Fibroblast of mammary gland (primary cell): ENCODE data around the gene ATP5PF.

Experiments used
- DNase-seq: peaks from one replicate; pipeline ENCODE4 v3.0.0-alpha.2; 2010; ENCODE audit warnings: low read depth
- H3K4me3 ChIP-seq: 2 replicates; pipeline ENCODE4 v1.5.1; 2011; ENCODE audit warnings: low read depth, mild to moderate bottlenecking, low read length, moderate library complexity; ENCODE audit not compliant: control insufficient read depth
- TF ChIP-seq, protein P1 (sequence below): conservative IDR thresholded peaks from 2 replicates; pipeline ENCODE4 v1.5.1; 2011; ENCODE audit warnings: low read depth, low read length, inconsistent platforms; ENCODE audit not compliant: control insufficient read depth, insufficient read depth

Gene ATP5PF

DNA sequence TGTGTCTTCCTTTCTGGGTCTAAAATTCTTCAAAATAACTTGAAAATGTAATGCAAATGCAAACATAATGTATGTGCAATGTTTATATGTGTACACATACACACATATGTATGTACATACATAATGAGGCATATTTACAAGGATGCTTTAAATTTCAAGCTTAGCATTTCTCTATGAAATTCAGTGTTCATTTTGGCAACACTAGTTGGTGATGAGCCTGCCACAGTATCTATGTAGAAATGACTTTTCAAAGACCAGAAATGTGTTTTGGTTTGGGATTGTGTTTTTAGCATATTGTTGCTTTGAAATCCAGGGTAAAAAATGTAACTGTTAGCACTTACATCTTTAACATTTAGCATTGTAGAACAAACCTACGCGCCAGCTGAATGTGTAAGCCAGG is 10.2 kb upstream of the ATP5PF start:
- H3K4me3 ChIP-seq, result no peak overlapping the region
- TF ChIP-seq, protein P1, sequence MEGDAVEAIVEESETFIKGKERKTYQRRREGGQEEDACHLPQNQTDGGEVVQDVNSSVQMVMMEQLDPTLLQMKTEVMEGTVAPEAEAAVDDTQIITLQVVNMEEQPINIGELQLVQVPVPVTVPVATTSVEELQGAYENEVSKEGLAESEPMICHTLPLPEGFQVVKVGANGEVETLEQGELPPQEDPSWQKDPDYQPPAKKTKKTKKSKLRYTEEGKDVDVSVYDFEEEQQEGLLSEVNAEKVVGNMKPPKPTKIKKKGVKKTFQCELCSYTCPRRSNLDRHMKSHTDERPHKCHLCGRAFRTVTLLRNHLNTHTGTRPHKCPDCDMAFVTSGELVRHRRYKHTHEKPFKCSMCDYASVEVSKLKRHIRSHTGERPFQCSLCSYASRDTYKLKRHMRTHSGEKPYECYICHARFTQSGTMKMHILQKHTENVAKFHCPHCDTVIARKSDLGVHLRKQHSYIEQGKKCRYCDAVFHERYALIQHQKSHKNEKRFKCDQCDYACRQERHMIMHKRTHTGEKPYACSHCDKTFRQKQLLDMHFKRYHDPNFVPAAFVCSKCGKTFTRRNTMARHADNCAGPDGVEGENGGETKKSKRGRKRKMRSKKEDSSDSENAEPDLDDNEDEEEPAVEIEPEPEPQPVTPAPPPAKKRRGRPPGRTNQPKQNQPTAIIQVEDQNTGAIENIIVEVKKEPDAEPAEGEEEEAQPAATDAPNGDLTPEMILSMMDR, result no peak
- DNase-seq, result no peak

DNA sequence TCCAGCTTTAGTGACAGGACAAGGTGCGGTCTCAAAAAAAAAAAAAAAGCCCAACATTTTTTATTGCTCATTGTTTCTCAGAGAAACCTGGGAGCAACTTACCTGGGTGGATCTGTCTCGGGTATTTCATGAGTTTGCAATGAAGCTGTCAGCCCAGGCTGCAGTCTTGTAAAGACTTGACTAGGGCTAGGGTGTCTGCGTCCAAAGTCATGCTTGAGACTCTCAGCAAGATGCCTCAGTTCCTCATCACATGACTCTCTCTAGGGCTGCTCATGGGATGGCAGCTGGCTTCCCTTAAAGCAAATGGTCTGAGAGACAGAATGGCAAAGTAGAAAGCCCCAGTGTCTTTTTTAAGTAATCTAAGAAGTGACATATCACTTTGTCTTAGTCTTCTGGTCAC is 8.2 kb upstream of the ATP5PF start:
- TF ChIP-seq, protein P1, result no peak
- DNase-seq, result no peak
- H3K4me3 ChIP-seq, result no peak overlapping the region

DNA sequence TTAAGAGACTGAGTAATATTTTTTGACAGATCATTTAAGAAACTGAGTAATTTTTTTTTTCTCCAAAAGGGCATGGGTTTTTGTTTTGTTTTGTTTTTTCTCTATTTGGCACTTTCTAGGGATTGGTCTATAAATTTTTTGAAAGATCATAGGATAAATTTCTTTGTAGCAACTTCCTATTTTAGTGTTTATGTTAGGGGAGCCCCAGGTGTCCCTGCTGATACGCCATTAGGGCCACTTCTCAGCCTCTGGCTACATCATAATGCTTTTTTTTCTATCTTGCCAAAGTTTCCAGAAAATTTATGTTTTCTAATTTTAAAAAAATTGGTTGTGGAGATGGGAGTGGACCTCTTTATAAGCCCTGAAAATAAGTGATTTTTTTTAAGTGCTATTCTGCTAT is 2.7 kb upstream of the ATP5PF start:
- DNase-seq, result no peak
- TF ChIP-seq, protein P1, result no peak
- H3K4me3 ChIP-seq, result no peak overlapping the region

DNA sequence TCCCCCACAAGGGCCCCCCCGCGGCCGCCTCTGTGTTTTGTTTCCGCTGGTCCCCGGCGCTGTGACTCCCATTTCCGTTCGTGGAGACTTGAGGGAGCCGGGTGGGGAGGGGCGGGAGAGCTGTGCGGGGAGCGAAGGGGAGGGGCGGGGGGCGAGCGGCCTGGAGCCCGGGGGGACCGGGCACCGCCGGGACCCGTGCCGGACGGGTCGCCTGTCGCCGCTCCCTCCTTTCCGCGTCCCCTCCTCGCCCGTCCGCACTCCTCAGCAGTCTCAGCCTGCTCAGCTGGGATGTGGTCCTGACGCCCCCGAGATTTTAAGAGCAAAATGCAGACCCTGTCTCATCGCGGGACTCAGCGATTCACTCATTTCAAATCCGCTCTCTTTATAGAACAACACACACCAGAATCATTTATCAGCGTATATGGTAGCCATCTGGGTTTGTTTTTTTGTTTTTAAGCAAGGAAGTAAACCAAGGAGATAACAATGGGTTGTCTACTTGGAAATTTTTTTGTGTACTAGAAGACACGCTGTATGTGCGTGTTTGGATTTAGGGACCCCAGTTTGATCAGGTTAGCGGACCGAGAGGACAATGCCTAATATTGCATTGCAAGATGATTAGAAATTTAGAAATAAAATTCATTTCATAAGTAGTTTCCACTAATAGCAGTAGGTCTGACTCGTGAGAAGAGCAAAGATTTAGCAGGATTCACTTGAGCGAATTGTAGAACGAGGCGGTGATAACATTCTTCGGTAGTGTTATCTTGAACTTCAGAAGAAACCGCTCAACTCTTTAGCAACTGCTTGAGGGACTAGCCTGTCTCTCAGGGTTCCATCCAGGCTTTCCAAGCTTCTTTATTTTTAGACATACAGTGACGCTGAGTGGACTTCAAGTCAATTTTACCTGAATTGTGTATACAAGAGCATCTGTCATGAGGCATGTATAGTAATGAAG is 1.2 kb upstream of the ATP5PF start:
- peak; percentile 76 for DNase-seq
- TF ChIP-seq, protein P1, result no peak

DNA sequence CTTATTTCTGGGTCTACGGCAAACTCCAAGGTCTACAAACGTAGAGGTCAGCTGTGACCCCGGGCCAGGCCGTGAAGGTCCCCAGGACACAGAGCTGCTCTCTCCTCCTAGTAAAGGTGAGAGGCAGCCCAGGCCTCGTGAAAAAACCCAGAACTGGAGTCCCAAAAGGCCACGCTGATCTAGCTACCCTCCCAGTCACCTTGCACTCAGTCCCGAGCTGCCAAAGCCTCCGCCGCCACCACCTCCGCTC is 125 bp downstream of the ATP5PF start:
- TF ChIP-seq, protein P1, result no peak
- peak overlapping the region; percentile 94 for H3K4me3 ChIP-seq
- no peak for DNase-seq

More for the DNA sequence above, 1.2 kb upstream of the ATP5PF start:
- H3K4me3 ChIP-seq, result peak overlapping the region; percentile 94

DNA sequence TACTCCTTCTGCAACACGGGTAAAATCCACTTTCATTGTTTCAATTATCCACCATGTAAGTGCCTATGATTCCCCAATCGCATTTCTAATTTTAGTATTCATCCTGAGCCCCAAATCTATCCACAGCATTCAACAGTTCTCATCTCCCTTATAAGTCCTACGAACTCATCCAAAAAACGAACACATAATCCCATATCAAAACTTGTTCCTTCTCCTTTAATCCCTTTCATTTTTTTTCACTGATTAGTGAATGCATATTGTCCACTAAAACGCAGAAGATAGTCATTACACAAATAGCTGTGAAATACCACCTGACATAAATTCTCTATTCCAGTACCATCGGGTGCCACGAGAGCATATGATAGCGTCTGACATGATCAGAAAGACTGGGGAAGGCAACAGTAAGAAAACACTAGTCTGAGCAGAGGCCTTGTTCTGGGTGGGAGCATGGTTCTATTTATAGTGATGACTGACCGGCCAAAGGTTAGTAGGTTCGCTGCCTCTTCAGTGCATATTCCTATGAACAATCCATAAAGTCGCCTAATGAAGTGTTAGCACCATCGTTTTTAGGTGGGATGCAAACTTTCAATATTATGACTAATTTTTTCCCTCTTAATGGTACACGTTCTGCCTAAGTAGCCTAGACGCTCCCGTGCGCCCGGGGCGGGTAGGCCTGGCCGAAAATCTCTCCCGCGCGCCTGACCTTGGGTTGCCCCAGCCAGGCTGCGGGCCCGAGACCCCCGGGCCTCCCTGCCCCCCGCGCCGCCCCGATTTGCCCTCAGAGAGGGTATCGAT is 648 bp downstream of the ATP5PF start:
- peak; percentile 48 for DNase-seq
- TF ChIP-seq, protein P1, result no peak

More for the DNA sequence above, 648 bp downstream of the ATP5PF start:
- H3K4me3 ChIP-seq, result peak overlapping the region; percentile 94
